HCT116 (cell line): Measurements from ENCODE around the gene FXYD6. TPM values are rescaled to one million over a fixed set of nuclear protein-coding genes. Genes with fewer than 3 reads are reported as not detected.

Experiments used
- ATAC-seq: fragments of 200-7000 bp; cut with Tn5 transposase; 2 replicates; pipeline ENCODE4 v1.9.1; 2020; ENCODE audit warnings: mild to moderate bottlenecking, moderate library complexity
- BruUV-seq: library from RNA; stranded (reverse); fragments of 400-500 nt; replicated peaks from 2 replicates; lab custom pipeline; 2021; lab: Mats Ljungman, UMichigan
- CTCF ChIA-PET: fragments of 300-600 bp; sonication (Branson Sonifier 250); formaldehyde crosslinking; loops from one replicate; lab custom pipeline; 2021; ENCODE audit warnings: antibody characterized with exemption; lab: Charles Lee
- POLR2A ChIA-PET: fragments of 300-600, 350-600 bp; sonication (Branson Sonifier 250); formaldehyde crosslinking; loops from one replicate; lab custom pipeline; 2021; ENCODE audit warnings: antibody characterized with exemption; lab: Charles Lee
- RAD21 ChIA-PET, 2 experiments: fragments of 300-600 bp; sonication (Branson Sonifier 250); formaldehyde crosslinking; loops; one replicate each; lab custom pipeline; 2023; ENCODE audit warnings: low total read pairs in 2 of 2; ENCODE audit not compliant: uncharacterized antibody in 2 of 2, unreplicated experiment in 2 of 2, low non-redundant PET in 1 of 2; lab: Charles Lee
- DNase-seq: peaks from one replicate; pipeline ENCODE4 v3.0.0-alpha.2; 2010; ENCODE audit warnings: low read depth, low spot score
- H2AFZ ChIP-seq: fragments of 200-600 bp; shearing (Covaris generic), sonication (generic); 2 replicates; pipeline ENCODE4 v1.6.1; 2017; ENCODE audit warnings: low read depth, mixed run types, mixed read lengths, antibody characterized with exemption, low read length; ENCODE audit not compliant: poor library complexity, severe bottlenecking
- H3K27ac ChIP-seq: 2 replicates; pipeline ENCODE4 v1.5.1; 2012; ENCODE audit warnings: low read depth, low read length
- H3K27me3 ChIP-seq: fragments of 200-600 bp; sonication (generic); 2 replicates; pipeline ENCODE4 v1.6.1; 2016; ENCODE audit warnings: mixed run types, low read length, mixed read lengths; ENCODE audit not compliant: insufficient read depth
- H3K36me3 ChIP-seq, 2 experiments: fragments of 200-500 bp in 1 of 2; fragments of 200-600 bp in 1 of 2; sonication (Bioruptor generic) in 1 of 2; sonication (generic) in 1 of 2; 2 replicates each; pipeline versions ENCODE4 v1.5.1 to v1.6.1; 2014 to 2016; ENCODE audit warnings: low read length in 2 of 2, inconsistent platforms in 1 of 2, mixed read lengths in 1 of 2, mixed run types in 1 of 2; ENCODE audit not compliant: insufficient read depth in 2 of 2, control insufficient read depth in 1 of 2
- H3K4me1 ChIP-seq, 2 experiments: fragments of 200-600 bp in 1 of 2; sonication (generic) in 1 of 2; 2 replicates each; pipeline versions ENCODE4 v1.5.1 to v1.6.1; 2012 to 2017; ENCODE audit warnings: low read length in 2 of 2, inconsistent platforms in 1 of 2, mild to moderate bottlenecking in 1 of 2, mixed read lengths in 1 of 2, mixed run types in 1 of 2, moderate library complexity in 1 of 2; ENCODE audit not compliant: insufficient read depth in 2 of 2, control insufficient read depth in 1 of 2
- H3K4me2 ChIP-seq: fragments of 200-600 bp; sonication (generic); 2 replicates; pipeline ENCODE4 v1.6.1; 2017; ENCODE audit warnings: mixed run types, low read length, mixed read lengths
- H3K4me3 ChIP-seq, 2 experiments: fragments of 200-600 bp in 1 of 2; sonication (generic) in 1 of 2; replicated peaks in 1 of 2; 2 replicates each; pipeline ENCODE4 v1.5.1; 2011 to 2016; ENCODE audit warnings: low read length in 2 of 2, control low read depth in 1 of 2, low read depth in 1 of 2, mild to moderate bottlenecking in 1 of 2, mixed read lengths in 1 of 2, mixed run types in 1 of 2
- H3K79me2 ChIP-seq: fragments of 200-600 bp; sonication (generic); 2 replicates; pipeline ENCODE4 v1.6.1; 2017; ENCODE audit warnings: mild to moderate bottlenecking, mixed run types, low read length, moderate library complexity, mixed read lengths; ENCODE audit not compliant: insufficient read depth
- H3K9ac ChIP-seq: fragments of 200-600 bp; sonication (generic); 2 replicates; pipeline ENCODE4 v1.6.1; 2016; ENCODE audit warnings: low read length, mixed read lengths
- H3K9me2 ChIP-seq: fragments of 200-600 bp; sonication (generic), shearing (Covaris generic); 2 replicates; pipeline ENCODE4 v1.6.1; 2017; ENCODE audit warnings: mixed run types, mild to moderate bottlenecking, moderate library complexity; ENCODE audit not compliant: insufficient read depth
- H3K9me3 ChIP-seq, 2 experiments: fragments of 200-500 bp in 1 of 2; fragments of 200-600 bp in 1 of 2; sonication (Bioruptor generic) in 1 of 2; sonication (generic) in 1 of 2; 2 replicates each; pipeline ENCODE4 v1.6.1; 2014 to 2017; ENCODE audit warnings: low read length in 2 of 2, mixed read lengths in 2 of 2, inconsistent platforms in 1 of 2, low read depth in 1 of 2, mild to moderate bottlenecking in 1 of 2, mixed run types in 1 of 2, moderate library complexity in 1 of 2; ENCODE audit not compliant: control insufficient read depth in 1 of 2, insufficient read depth in 1 of 2
- H4K20me1 ChIP-seq: fragments of 200-600 bp; sonication (generic), shearing (Covaris generic); 2 replicates; pipeline ENCODE4 v1.6.1; 2017; ENCODE audit warnings: mixed run types, mild to moderate bottlenecking, moderate library complexity; ENCODE audit not compliant: insufficient read depth
- CBX3 ChIP-seq: IDR thresholded peaks from 2 replicates; pipeline ENCODE4 v1.6.1; 2012; ENCODE audit warnings: low read depth
- CEBPB ChIP-seq: IDR thresholded peaks from 2 replicates; pipeline ENCODE4 v1.6.1; 2012; ENCODE audit warnings: low read depth
- EGR1 ChIP-seq: IDR thresholded peaks from 2 replicates; pipeline ENCODE4 v1.6.1; 2012; ENCODE audit warnings: low read depth
- EZH2 ChIP-seq: fragments of 200-600 bp; sonication (generic); IDR thresholded peaks from 2 replicates; pipeline ENCODE4 v1.6.1; 2017; ENCODE audit warnings: antibody characterized with exemption, mixed run types
- FOSL1 ChIP-seq: IDR thresholded peaks from 2 replicates; pipeline ENCODE4 v1.6.1; 2012; ENCODE audit warnings: low read depth
- RAD21 ChIP-seq: IDR thresholded peaks from 2 replicates; pipeline ENCODE4 v1.6.1; 2012; ENCODE audit warnings: low read depth, mild to moderate bottlenecking
- SP1 ChIP-seq: IDR thresholded peaks from 2 replicates; pipeline ENCODE4 v1.6.1; 2012; ENCODE audit warnings: low read depth
- intact Hi-C: fragments of 100-400 bp; cut with micrococcal nuclease; formaldehyde crosslinking; loops from 2 replicates; pipeline ENCODE4 v1.10.0; 2022
- total RNA-seq: library from RNA; stranded (reverse); gene quantifications from one replicate; pipeline ENCODE4 v1.2.1, GENCODE V29; 2021; ENCODE audit not compliant: unreplicated experiment
- TF ChIP-seq, protein P1 (sequence below): IDR thresholded peaks from 2 replicates; pipeline ENCODE4 v1.6.1; 2012
- TF ChIP-seq, protein P2 (sequence below): IDR thresholded peaks from 2 replicates; pipeline ENCODE4 v1.6.1; 2012
- TF ChIP-seq, protein P3 (sequence below): IDR thresholded peaks from 2 replicates; pipeline ENCODE4 v1.6.1; 2011; ENCODE audit warnings: mild to moderate bottlenecking, low read length, moderate library complexity; ENCODE audit not compliant: insufficient replicate concordance; ENCODE audit errors: extremely low read depth

The FXYD6 gene
- total RNA-seq, 1 experiment from 2014 or later, result 2.5 TPM

DNA sequence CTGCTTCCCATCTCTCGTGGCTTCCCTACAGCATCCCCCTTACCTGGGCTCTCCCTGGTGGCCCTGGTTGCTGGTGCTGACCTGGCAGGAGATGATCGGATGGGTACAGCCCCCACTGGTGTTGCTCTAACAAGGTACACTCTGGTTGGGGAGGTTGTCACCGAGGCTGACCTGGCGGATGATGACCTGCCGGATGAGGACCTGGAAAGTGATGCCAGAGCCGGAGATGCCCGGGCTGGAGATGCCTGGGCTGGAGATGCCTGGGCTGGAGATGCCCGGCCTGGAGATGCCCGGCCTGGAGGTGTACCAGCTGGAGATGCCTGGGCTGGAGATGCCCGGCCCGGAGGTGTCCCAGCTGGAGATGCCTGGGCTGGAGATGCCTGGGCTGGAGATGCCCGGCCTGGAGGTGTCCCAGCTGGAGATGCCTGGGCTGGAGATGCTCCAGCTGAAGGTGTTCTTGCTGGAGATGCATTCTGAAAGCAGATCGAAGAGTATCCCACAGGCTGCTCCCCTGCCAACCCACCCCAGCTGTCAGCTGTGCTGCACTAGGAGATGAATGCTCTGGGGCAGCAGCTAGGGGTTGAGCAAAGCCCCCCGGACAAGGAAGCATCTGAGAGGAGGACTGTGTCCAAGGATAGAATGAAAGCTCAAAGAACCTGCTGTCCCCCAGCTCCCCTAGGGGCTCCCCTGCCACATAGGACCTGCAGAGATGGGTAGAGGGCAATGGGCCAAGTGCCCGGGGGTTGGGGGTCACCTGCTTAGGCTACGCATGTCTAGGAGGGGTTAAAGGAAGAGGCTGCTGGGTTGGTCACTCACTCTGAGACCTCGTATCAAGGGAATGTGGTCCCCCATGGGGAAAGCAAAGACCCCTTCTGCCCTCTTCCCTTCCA, 42.2 kb upstream of the FXYD6 start:
- CTCF ChIA-PET, result no interaction called here
- POLR2A ChIA-PET, result no interaction called here
- no peak overlapping the region for H3K9ac ChIP-seq
- H3K4me3 ChIP-seq, result no peak overlapping the region
- no peaks in the 10 kb centered on the region for H3K9me2 ChIP-seq
- ATAC-seq (no peak), DNase-seq (no peak)
- RAD21 ChIA-PET, result no interaction called here
- intact Hi-C loops, result no loop called here
- no TSS peak for BruUV-seq
- H3K36me3 ChIP-seq, result no peaks in the 10 kb centered on the region
- H3K27me3 ChIP-seq, result no peaks in the 10 kb centered on the region
- no peaks in the 10 kb centered on the region for H4K20me1 ChIP-seq
- no peaks in the 10 kb centered on the region for H3K9me3 ChIP-seq
- no peaks in the 10 kb centered on the region for H3K79me2 ChIP-seq
- H3K27ac ChIP-seq, result no peak overlapping the region
- TF ChIP-seq SP1 (no peak), FOSL1 (no peak), EZH2 (no peak), CBX3 (no peak), RAD21 (no peak), CEBPB (no peak), EGR1 (no peak)
- TF ChIP-seq, protein P1, sequence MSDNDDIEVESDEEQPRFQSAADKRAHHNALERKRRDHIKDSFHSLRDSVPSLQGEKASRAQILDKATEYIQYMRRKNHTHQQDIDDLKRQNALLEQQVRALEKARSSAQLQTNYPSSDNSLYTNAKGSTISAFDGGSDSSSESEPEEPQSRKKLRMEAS, result no peak
- TF ChIP-seq, protein P2, sequence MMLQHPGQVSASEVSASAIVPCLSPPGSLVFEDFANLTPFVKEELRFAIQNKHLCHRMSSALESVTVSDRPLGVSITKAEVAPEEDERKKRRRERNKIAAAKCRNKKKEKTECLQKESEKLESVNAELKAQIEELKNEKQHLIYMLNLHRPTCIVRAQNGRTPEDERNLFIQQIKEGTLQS, result no peak
- TF ChIP-seq, protein P3, sequence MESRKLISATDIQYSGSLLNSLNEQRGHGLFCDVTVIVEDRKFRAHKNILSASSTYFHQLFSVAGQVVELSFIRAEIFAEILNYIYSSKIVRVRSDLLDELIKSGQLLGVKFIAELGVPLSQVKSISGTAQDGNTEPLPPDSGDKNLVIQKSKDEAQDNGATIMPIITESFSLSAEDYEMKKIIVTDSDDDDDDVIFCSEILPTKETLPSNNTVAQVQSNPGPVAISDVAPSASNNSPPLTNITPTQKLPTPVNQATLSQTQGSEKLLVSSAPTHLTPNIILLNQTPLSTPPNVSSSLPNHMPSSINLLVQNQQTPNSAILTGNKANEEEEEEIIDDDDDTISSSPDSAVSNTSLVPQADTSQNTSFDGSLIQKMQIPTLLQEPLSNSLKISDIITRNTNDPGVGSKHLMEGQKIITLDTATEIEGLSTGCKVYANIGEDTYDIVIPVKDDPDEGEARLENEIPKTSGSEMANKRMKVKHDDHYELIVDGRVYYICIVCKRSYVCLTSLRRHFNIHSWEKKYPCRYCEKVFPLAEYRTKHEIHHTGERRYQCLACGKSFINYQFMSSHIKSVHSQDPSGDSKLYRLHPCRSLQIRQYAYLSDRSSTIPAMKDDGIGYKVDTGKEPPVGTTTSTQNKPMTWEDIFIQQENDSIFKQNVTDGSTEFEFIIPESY, result no peak
- H2AFZ ChIP-seq, result no peak overlapping the region
- no peaks in the 10 kb centered on the region for H3K4me1 ChIP-seq
- no peak overlapping the region for H3K4me2 ChIP-seq
